Epithelial cell of proximal tubule (primary cell): ENCODE measurements around the gene KCNAB1. TPM values are rescaled to one million over a fixed set of nuclear protein-coding genes. Genes with fewer than 3 reads are reported as not detected.
"Not testable (repeated sequence)": the region's sequence is repeated elsewhere in the genome, so short reads cannot be mapped to it uniquely, and the experiment has no call there.

Experiments
- DNase-seq: peaks from one replicate; pipeline ENCODE4 v3.0.0-alpha.2; 2011; ENCODE audit warnings: low read depth
- H3K4me3 ChIP-seq: 2 replicates; pipeline ENCODE4 v1.5.1; 2011; ENCODE audit warnings: low read depth, mild to moderate bottlenecking, low read length
- total RNA-seq: library from RNA; depleted of rRNA; stranded (reverse); fragments of >200 nt; gene quantifications from 2 replicates; pipeline ENCODE4 v1.2.3, GENCODE V29; 2015
- TF ChIP-seq, protein P1 (sequence below): conservative IDR thresholded peaks from 2 replicates; pipeline ENCODE4 v1.5.1; 2012; ENCODE audit warnings: low read depth, mild to moderate bottlenecking, low read length

The KCNAB1 gene
- total RNA-seq, 1 donor from 2014 or later: not detected

GRCh38 chr3:156264771-156265170 lies 144.4 kb downstream of the KCNAB1 start:
- no peak overlapping the region for H3K4me3 ChIP-seq
- TF ChIP-seq, protein P1, sequence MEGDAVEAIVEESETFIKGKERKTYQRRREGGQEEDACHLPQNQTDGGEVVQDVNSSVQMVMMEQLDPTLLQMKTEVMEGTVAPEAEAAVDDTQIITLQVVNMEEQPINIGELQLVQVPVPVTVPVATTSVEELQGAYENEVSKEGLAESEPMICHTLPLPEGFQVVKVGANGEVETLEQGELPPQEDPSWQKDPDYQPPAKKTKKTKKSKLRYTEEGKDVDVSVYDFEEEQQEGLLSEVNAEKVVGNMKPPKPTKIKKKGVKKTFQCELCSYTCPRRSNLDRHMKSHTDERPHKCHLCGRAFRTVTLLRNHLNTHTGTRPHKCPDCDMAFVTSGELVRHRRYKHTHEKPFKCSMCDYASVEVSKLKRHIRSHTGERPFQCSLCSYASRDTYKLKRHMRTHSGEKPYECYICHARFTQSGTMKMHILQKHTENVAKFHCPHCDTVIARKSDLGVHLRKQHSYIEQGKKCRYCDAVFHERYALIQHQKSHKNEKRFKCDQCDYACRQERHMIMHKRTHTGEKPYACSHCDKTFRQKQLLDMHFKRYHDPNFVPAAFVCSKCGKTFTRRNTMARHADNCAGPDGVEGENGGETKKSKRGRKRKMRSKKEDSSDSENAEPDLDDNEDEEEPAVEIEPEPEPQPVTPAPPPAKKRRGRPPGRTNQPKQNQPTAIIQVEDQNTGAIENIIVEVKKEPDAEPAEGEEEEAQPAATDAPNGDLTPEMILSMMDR: no peak
- no peak for DNase-seq

DNA sequence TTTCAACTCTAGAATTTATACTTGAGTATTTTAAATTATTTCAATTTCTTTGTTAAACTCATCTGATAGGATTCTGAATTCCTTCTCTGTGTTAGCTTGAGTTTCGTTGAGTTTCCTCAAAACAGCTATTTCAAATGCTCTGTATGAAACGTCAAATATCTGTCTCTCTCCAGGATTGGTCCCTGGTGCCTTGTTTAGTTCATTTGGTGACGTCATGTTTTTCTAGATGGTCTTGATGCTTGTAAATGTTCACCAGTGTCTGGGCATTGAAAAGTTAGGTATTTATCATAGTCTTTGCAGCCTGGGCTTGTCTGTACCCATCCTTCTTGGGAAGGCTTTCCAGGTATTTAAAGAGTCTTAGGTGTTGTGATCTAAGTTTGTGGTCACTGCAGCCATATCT lies 151.1 kb downstream of the KCNAB1 start:
- TF ChIP-seq, protein P1: no peak
- no peak overlapping the region for H3K4me3 ChIP-seq

GRCh38 chr3:156271995-156272719 lies 151.8 kb downstream of the KCNAB1 start:
- TF ChIP-seq, protein P1: no peak
- no peak for DNase-seq
- no peak overlapping the region for H3K4me3 ChIP-seq

More for the DNA sequence above, 151.1 kb downstream of the KCNAB1 start:
- DNase-seq: no peak

- no peak overlapping the region for H3K4me3 ChIP-seq
Measured at GRCh38 chr3:156273111-156273694, 152.8 kb downstream of the KCNAB1 start.

DNA sequence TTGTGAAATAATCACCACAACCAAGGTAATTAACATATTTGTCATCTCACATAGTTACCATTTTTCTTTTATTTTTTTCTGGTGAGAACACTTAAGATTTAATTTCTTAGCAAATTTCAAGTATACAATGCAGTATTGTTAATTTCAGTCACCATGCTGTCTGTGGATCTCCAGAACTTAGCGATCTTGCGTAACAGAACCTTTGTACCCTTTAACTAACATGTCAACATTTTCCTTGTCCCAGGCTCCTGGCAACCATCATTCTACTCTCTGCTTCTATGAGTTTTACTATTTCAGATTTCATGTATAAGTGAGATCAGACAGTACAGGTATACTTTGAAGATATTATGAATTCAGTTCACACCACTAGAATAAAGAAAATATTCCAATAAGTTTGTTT lies 154.4 kb downstream of the KCNAB1 start:
- no peak for DNase-seq
- TF ChIP-seq, protein P1: no peak

More at GRCh38 chr3:156273111-156273694, 152.8 kb downstream of the KCNAB1 start:
- TF ChIP-seq, protein P1: no peak
- no peak for DNase-seq

GRCh38 chr3:156284637-156285036 lies 164.3 kb downstream of the KCNAB1 start:
- not testable (repeated sequence) for DNase-seq

More for the DNA sequence above, 154.4 kb downstream of the KCNAB1 start:
- H3K4me3 ChIP-seq: no peak overlapping the region

DNA sequence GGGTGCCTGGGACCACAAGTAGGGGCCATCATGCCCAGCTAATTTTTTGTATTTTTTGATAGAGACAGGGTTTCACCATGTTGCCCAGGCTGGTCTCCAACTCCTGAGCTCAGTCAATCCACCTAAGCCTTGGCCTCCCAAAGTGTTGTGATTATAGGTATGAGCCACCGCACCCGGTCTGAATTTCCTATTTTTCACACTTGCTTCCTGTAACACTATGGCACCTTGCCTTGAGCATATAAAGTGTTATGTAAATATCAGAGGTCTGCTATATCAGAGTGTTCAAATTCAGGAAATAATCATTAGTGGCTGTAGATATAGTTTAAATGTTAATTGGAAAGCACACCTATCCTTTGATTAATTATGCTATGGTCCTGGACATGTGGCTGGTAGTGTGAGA lies 165.2 kb downstream of the KCNAB1 start:
- H3K4me3 ChIP-seq: no peak overlapping the region
- no peak for DNase-seq
- TF ChIP-seq, protein P1: no peak

More at GRCh38 chr3:156284637-156285036, 164.3 kb downstream of the KCNAB1 start:
- H3K4me3 ChIP-seq: not testable (repeated sequence)
